Endodermal cell (in vitro differentiated cells): Measurements from ENCODE around the gene ARHGEF28. TPM values are rescaled to one million over a fixed set of nuclear protein-coding genes. Genes with fewer than 3 reads are reported as not detected.

Experiments
- DNase-seq: peaks from one replicate; pipeline ENCODE4 v3.0.0-alpha.2; 2017
- H3K27ac ChIP-seq: 2 replicates; pipeline ENCODE4 v1.5.1; 2013; ENCODE audit warnings: mild to moderate bottlenecking, low read depth, low read length, moderate library complexity
- H3K27me3 ChIP-seq: 2 replicates; pipeline ENCODE4 v1.6.1; 2013; ENCODE audit warnings: mild to moderate bottlenecking, low read length, moderate library complexity; ENCODE audit not compliant: insufficient read depth, control insufficient read depth, poor library complexity, severe bottlenecking
- H3K36me3 ChIP-seq: 2 replicates; pipeline ENCODE4 v1.7.0; 2013; ENCODE audit warnings: mild to moderate bottlenecking, low read length, moderate library complexity; ENCODE audit not compliant: control insufficient read depth, insufficient read depth
- H3K4me1 ChIP-seq: one replicate; pipeline ENCODE4 v1.7.0; 2013; ENCODE audit warnings: low read length; ENCODE audit not compliant: control insufficient read depth, insufficient read depth
- H3K4me3 ChIP-seq: 2 replicates; pipeline ENCODE4 v1.5.1; 2013; ENCODE audit warnings: mild to moderate bottlenecking, low read length, moderate library complexity
- H3K9ac ChIP-seq: 2 replicates; pipeline ENCODE4 v1.6.1; 2013; ENCODE audit warnings: mild to moderate bottlenecking, low read length, moderate library complexity; ENCODE audit not compliant: poor library complexity, severe bottlenecking; ENCODE audit errors: extremely low read depth
- H3K9me3 ChIP-seq: 2 replicates; pipeline ENCODE4 v1.6.1; 2013; ENCODE audit warnings: mild to moderate bottlenecking, low read length, moderate library complexity; ENCODE audit not compliant: control insufficient read depth
- H3K27ac Mint-ChIP-seq: 2 replicates; pipeline ENCODE4 v1.8.0; 2020; ENCODE audit warnings: mixed read lengths
- H3K27me3 Mint-ChIP-seq: 2 replicates; pipeline ENCODE4 v1.8.0; 2021; ENCODE audit warnings: mild to moderate bottlenecking, mixed read lengths; ENCODE audit not compliant: insufficient read depth
- H3K36me3 Mint-ChIP-seq: 2 replicates; pipeline ENCODE4 v1.8.0; 2020; ENCODE audit warnings: low read depth, mixed read lengths
- H3K4me1 Mint-ChIP-seq: 2 replicates; pipeline ENCODE4 v1.8.0; 2020; ENCODE audit warnings: mixed read lengths
- H3K4me3 Mint-ChIP-seq: 2 replicates; pipeline ENCODE4 v1.8.0; 2020; ENCODE audit warnings: mild to moderate bottlenecking, moderate library complexity, mixed read lengths
- H3K9me3 Mint-ChIP-seq: 2 replicates; pipeline ENCODE4 v1.8.0; 2020; ENCODE audit warnings: mild to moderate bottlenecking, mixed read lengths
- CTCF ChIP-seq: fragments of 200-600 bp; sonication (generic); conservative IDR thresholded peaks from 2 replicates; pipeline ENCODE4 v1.5.0; 2021; ENCODE audit warnings: antibody characterized with exemption, mild to moderate bottlenecking
- WGBS, 2 experiments: methylation state at CpG; one replicate each; pipeline versions ENCODE4 v1.1.5 to v1.1.7; 2013; ENCODE audit warnings: missing lambda C conversion rate in 2 of 2, mixed read lengths in 1 of 2; ENCODE audit not compliant: insufficient coverage in 1 of 2, insufficient read length in 1 of 2; 5-methylcytosine and 5-hydroxymethylcytosine counted together
- total RNA-seq, 2 donors: library from RNA; stranded (reverse); fragmentation: NEBNext Ultra II Directional in 1 of 2; extraction: Animal tissue kit (Norgen Biotek cat#: 25700) in 1 of 2; gene quantifications; 2 replicates in 1 of 2; 3 replicates in 1 of 2; pipeline ENCODE4 v1.2.1, GENCODE V29; 2021

Gene ARHGEF28
- total RNA-seq, 2 donors from 2014 or later = 0.92 to 1.2 TPM

DNA sequence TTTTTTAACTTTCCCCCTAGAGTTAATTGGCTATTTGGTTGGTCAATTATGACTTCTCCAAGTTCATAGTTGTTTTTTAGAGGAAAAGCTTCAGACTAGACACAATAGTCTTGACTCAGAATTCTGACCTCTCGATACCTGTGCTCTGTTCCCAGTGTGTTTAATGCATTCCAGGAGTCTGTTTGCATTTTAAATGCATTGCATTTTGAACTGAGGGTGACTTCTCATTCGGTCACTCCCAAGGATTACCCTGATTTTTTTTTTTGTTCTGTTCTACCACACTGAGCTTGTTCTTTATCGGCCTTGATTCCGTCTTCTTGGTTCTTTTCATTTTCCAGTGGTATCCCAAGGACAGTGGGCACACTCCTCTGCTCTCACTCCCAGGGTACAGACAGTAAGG, 16.3 kb downstream of the ARHGEF28 start:
- Mint-ChIP-seq H3K4me1 (peaks cover 33% of the 10 kb centered on the region), H3K27me3 (peaks cover 15% of the 10 kb centered on the region), H3K27ac (no peak overlapping the region), H3K9me3 (no peaks in the 10 kb centered on the region), H3K36me3 (no peaks in the 10 kb centered on the region), H3K4me3 (no peak overlapping the region)
- no peak overlapping the region for H3K27ac ChIP-seq
- DNase-seq = no peak
- H3K27me3 ChIP-seq = no peaks in the 10 kb centered on the region
- WGBS, 2 experiments = 75 to 86% methylated on average over 2 to 4 of the region's 4 CpGs
- H3K9ac ChIP-seq = no peak overlapping the region
- H3K4me1 ChIP-seq = no peaks in the 10 kb centered on the region
- H3K9me3 ChIP-seq = no peaks in the 10 kb centered on the region
- H3K4me3 ChIP-seq = no peak overlapping the region
- H3K36me3 ChIP-seq = no peaks in the 10 kb centered on the region
- no peak for TF ChIP-seq CTCF

GRCh38 chr5:73644385-73644963, 18.5 kb downstream of the ARHGEF28 start:
- Histone ChIP-seq H3K4me3 (no peak overlapping the region), H3K9me3 (no peaks in the 10 kb centered on the region), H3K27me3 (no peaks in the 10 kb centered on the region), H3K36me3 (no peaks in the 10 kb centered on the region), H3K4me1 (no peaks in the 10 kb centered on the region), H3K9ac (no peak overlapping the region), H3K27ac (no peak overlapping the region)
- Mint-ChIP-seq H3K4me3 (no peak overlapping the region), H3K9me3 (no peaks in the 10 kb centered on the region), H3K27ac (no peak overlapping the region), H3K36me3 (no peaks in the 10 kb centered on the region), H3K4me1 (peaks cover 24% of the 10 kb centered on the region), H3K27me3 (peaks cover 21% of the 10 kb centered on the region)
- TF ChIP-seq CTCF = no peak
- no peak for DNase-seq
- WGBS, 2 experiments = 74 to 75% methylated on average over 3 of the region's 3 CpGs

DNA sequence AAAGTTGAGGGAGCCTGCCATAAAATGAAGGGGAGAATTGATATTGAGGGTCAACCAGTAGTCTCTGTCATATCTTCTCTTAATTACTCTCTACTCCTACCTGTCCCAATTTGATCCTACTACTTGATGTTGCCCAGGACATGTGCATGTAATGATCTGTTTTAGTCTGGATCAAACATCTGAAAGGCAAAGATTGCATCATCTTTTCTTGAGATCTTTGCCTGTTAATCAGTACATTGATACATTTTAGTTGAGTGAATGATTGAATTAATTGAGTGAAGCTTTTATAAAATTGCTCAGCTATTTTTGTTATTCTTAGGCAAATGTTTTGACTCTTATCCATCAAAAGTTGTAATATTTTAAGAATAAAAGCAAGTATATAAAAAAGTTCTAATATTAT, 21.7 kb downstream of the ARHGEF28 start:
- Histone ChIP-seq H3K4me3 (no peak overlapping the region), H3K27me3 (no peaks in the 10 kb centered on the region), H3K4me1 (no peaks in the 10 kb centered on the region), H3K9ac (no peak overlapping the region), H3K9me3 (no peaks in the 10 kb centered on the region), H3K36me3 (no peaks in the 10 kb centered on the region), H3K27ac (no peak overlapping the region)
- TF ChIP-seq CTCF = no peak
- H3K27me3 Mint-ChIP-seq = peaks cover 21% of the 10 kb centered on the region
- no peak overlapping the region for H3K4me3 Mint-ChIP-seq
- no peak overlapping the region for H3K27ac Mint-ChIP-seq
- H3K36me3 Mint-ChIP-seq = no peaks in the 10 kb centered on the region
- DNase-seq = no peak
- H3K4me1 Mint-ChIP-seq = peaks cover 7% of the 10 kb centered on the region
- no peaks in the 10 kb centered on the region for H3K9me3 Mint-ChIP-seq
